Body of pancreas (tissue), 4 donors: ENCODE measurements around the gene LNPK. TPM values are rescaled to one million over a fixed set of nuclear protein-coding genes. Genes with fewer than 3 reads are reported as not detected.

Experiments used
- ATAC-seq: fragments of 150-250 bp; one replicate; pipeline ENCODE4 v1.9.1; 2016
- DNase-seq, 4 donors: peaks; one replicate each; pipeline ENCODE4 v3.0.0-alpha.2; 2019
- H3K27ac ChIP-seq, 4 donors: fragments of 200-600 bp; sonication (generic); 1 replicate in 3 of 4; 2 replicates in 1 of 4; pipeline versions ENCODE4 v1.5.1 to v1.6.1; 2016 to 2019; ENCODE audit warnings: mild to moderate bottlenecking in 1 of 4, mixed read lengths in 1 of 4, moderate library complexity in 1 of 4
- H3K27me3 ChIP-seq, 2 donors: fragments of 200-600 bp; sonication (generic); one replicate each; pipeline ENCODE4 v1.6.0; 2016; ENCODE audit warnings: mild to moderate bottlenecking in 1 of 2
- H3K36me3 ChIP-seq, 2 donors: fragments of 200-600 bp; sonication (generic); replicated peaks in 1 of 2; 2 replicates each; pipeline ENCODE4 v1.5.1; 2016; ENCODE audit warnings: low read depth in 2 of 2; ENCODE audit not compliant: insufficient read depth in 1 of 2
- H3K4me1 ChIP-seq: fragments of 200-600 bp; sonication (generic); one replicate; pipeline ENCODE4 v1.6.0; 2016
- H3K4me3 ChIP-seq, 2 donors: fragments of 200-600 bp; sonication (generic); 1 replicate in 1 of 2; 2 replicates in 1 of 2; pipeline ENCODE4 v1.5.1; 2016 to 2019
- H3K9me3 ChIP-seq, 3 donors: fragments of 200-600 bp; sonication (generic); 1 replicate in 2 of 3; 2 replicates in 1 of 3; pipeline ENCODE4 v1.5.1; 2016
- POLR2A ChIP-seq, 3 donors: fragments of 450-650 bp; IDR thresholded peaks; one replicate each; pipeline ENCODE4 v1.6.1; 2016; ENCODE audit warnings: antibody characterized with exemption in 3 of 3, mild to moderate bottlenecking in 2 of 3
- WGBS, 2 donors: methylation state at CpG; one replicate each; pipeline ENCODE4 v1.1.5; 2017; 5-methylcytosine and 5-hydroxymethylcytosine counted together
- intact Hi-C: fragments of 100-400 bp; cut with DNase I; formaldehyde crosslinking; loops from one replicate; pipeline ENCODE4 v1.15.1; 2023
- total RNA-seq, 2 donors: library from RNA; depleted of rRNA; stranded (reverse); fragments of >200 nt; gene quantifications; one replicate each; pipeline ENCODE4 v1.1.0, GENCODE V29; 2016
- TF ChIP-seq, protein P1 (sequence below), 7 experiments: fragments of 450-650 bp in 4 of 7; fragments of 200-600 bp in 3 of 7; sonication (generic) in 3 of 7; IDR thresholded peaks; one replicate each; pipeline ENCODE4 v1.5.1; 2016 to 2019; ENCODE audit warnings: antibody characterized with exemption in 7 of 7

Gene LNPK
- total RNA-seq, 2 donors from 2014 or later = 6.6 to 10.6 TPM

DNA sequence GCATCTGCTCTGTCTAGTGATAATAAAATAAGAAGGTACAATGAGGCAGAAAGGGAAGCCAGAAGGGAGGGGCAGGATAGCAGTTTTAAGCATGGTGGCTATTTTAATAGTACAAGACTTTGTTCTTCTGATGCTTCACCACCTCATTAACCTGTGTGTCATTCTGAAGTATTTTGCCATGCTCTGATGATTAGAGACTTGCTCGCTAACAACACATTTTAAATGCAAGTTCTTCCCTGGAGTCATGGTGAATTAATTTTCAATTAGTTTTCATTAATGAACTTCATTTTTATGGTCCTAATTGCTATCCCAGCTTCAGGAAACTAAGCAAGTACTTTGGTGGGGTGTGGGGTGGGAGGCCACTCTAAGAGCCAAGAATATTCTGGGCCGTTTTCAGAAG, 25.7 kb upstream of the LNPK start:
- H3K27me3 ChIP-seq = no peaks in the 10 kb centered on the region
- WGBS, 2 donors = 58 to 60% methylated on average over 2 of the region's 2 CpGs
- ATAC-seq (no peak), DNase-seq (no peak)
- no peaks in the 10 kb centered on the region for H3K9me3 ChIP-seq
- TF ChIP-seq, protein P1, sequence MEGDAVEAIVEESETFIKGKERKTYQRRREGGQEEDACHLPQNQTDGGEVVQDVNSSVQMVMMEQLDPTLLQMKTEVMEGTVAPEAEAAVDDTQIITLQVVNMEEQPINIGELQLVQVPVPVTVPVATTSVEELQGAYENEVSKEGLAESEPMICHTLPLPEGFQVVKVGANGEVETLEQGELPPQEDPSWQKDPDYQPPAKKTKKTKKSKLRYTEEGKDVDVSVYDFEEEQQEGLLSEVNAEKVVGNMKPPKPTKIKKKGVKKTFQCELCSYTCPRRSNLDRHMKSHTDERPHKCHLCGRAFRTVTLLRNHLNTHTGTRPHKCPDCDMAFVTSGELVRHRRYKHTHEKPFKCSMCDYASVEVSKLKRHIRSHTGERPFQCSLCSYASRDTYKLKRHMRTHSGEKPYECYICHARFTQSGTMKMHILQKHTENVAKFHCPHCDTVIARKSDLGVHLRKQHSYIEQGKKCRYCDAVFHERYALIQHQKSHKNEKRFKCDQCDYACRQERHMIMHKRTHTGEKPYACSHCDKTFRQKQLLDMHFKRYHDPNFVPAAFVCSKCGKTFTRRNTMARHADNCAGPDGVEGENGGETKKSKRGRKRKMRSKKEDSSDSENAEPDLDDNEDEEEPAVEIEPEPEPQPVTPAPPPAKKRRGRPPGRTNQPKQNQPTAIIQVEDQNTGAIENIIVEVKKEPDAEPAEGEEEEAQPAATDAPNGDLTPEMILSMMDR (IDR thresholded peaks at IDR 0.05) = no peak
- no peak for TF ChIP-seq POLR2A (IDR thresholded peaks at IDR 0.05)
- no peak overlapping the region for H3K4me3 ChIP-seq
- intact Hi-C loops = no loop called here
- H3K36me3 ChIP-seq = no peaks in the 10 kb centered on the region
- no peaks in the 10 kb centered on the region for H3K4me1 ChIP-seq
- H3K27ac ChIP-seq = no peak overlapping the region

DNA sequence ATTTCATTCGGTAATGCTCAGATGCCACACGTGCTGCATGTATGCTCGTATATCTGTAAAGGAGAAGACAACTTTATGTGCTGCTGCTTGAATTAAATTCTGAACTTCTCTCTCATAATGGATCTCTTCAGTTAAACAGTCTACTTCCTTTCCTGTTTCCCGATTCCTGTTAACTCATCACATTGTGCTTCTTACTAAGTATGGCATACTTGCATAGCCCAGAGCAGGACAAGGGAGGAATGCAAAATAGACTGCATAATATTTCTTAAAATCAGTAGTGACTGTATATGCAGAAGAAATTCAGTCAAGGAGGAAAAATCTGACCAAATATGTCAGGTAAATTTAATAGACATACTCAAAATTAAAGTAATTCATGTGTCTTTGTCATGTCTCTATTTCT, 23.9 kb upstream of the LNPK start:
- Histone ChIP-seq H3K27ac (no peak overlapping the region), H3K27me3 (no peaks in the 10 kb centered on the region), H3K4me1 (no peaks in the 10 kb centered on the region), H3K4me3 (no peak overlapping the region), H3K9me3 (no peaks in the 10 kb centered on the region), H3K36me3 (no peaks in the 10 kb centered on the region)
- ATAC-seq (no peak), DNase-seq (no peak)
- TF ChIP-seq, protein P1 (IDR thresholded peaks at IDR 0.05) = no peak
- no peak for TF ChIP-seq POLR2A (IDR thresholded peaks at IDR 0.05)
- intact Hi-C loops = no loop called here
- WGBS, 2 donors = 80 to 84% methylated on average over 4 of the region's 4 CpGs

DNA sequence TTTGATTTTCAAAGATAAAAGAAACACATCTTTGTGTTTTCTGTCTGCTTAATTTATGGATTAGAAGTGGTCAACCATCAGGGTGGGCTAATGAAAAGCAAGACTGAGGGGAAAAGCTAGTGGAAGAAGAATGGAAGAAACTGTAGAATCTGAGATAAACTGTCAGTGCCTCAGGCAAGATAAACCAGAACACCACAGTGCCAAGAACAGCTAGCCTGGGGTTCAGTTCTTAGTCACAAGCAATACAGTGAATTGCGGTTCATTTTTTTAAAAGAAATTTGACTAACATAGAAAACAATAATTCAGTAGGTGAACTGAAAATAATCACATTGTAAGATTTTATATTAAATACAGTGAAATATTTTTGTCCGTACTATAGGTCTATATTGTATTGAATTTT, 22.0 kb upstream of the LNPK start:
- Histone ChIP-seq H3K27ac (no peak overlapping the region), H3K4me3 (no peak overlapping the region), H3K4me1 (no peaks in the 10 kb centered on the region), H3K36me3 (no peaks in the 10 kb centered on the region), H3K27me3 (no peaks in the 10 kb centered on the region), H3K9me3 (no peaks in the 10 kb centered on the region)
- TF ChIP-seq, protein P1 (IDR thresholded peaks at IDR 0.05) = no peak
- no peak for TF ChIP-seq POLR2A (IDR thresholded peaks at IDR 0.05)
- ATAC-seq (no peak), DNase-seq (no peak)
- intact Hi-C loops = no loop called here
- WGBS, 2 donors = 85 to 89% methylated on average over 2 of the region's 2 CpGs

DNA sequence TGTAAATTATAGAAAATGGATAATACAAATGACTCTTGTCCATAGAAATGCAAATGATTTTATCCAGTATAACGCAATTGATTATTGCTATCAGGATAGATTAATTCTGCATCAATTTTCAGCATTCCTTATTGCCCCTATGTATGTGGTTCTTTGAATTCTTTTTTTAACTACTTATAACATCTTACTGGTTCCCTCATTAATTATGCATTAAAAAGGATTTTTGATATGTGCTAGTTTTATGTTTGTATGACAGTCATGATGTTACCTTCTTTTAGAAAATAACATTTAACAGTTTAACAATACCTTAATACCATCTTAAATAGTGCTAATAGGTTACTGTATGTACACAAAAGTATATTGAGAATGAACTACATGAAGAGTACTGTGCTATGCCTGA, 20.0 kb upstream of the LNPK start:
- WGBS, 2 donors = 82 to 88% methylated on average over 1 of the region's 1 CpG

DNA sequence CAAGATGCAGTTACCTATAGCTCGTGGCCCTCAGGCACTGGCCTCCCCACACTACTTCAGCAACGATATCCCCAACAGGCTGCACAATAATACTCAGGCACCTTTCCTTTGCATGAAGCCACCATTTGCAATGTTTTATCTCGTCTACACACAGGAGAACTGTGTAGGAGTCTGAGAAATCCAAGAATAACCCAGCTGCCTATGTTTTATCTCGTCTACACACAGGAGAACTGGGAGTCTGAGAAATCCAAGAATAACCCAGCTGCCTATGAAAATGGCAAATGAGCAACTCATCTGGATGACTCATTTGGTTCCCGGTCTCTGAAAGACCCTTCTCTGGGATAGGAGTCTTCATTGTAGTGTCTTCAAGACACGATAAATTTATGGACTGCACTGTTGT, 18.3 kb upstream of the LNPK start:
- 79 to 82% methylated on average over 6 of the region's 6 CpGs for WGBS, 2 donors
- no peaks in the 10 kb centered on the region for H3K27me3 ChIP-seq
- DNase-seq = no peak
- H3K9me3 ChIP-seq = no peaks in the 10 kb centered on the region
- no peaks in the 10 kb centered on the region for H3K36me3 ChIP-seq
- no peak overlapping the region for H3K4me3 ChIP-seq
- no peaks in the 10 kb centered on the region for H3K4me1 ChIP-seq
- H3K27ac ChIP-seq = no peak overlapping the region
- intact Hi-C loops = no loop called here
- TF ChIP-seq, protein P1 (IDR thresholded peaks at IDR 0.05) = no peak
- no peak for TF ChIP-seq POLR2A (IDR thresholded peaks at IDR 0.05)
- ATAC-seq = no peak

More for the DNA sequence above, 20.0 kb upstream of the LNPK start:
- H3K27ac ChIP-seq = no peak overlapping the region
- no peaks in the 10 kb centered on the region for H3K4me1 ChIP-seq
- H3K4me3 ChIP-seq = no peak overlapping the region
- DNase-seq (no peak), ATAC-seq (no peak)
- no peak for TF ChIP-seq POLR2A (IDR thresholded peaks at IDR 0.05)
- TF ChIP-seq, protein P1 (IDR thresholded peaks at IDR 0.05) = no peak
- no peaks in the 10 kb centered on the region for H3K9me3 ChIP-seq
- no peaks in the 10 kb centered on the region for H3K36me3 ChIP-seq
- H3K27me3 ChIP-seq = no peaks in the 10 kb centered on the region
- intact Hi-C loops = no loop called here
